SH-SY5Y (cell line): ENCODE measurements around the gene CXXC5.

ENCODE experiments used
- GATA2 ChIP-seq: IDR thresholded peaks from 2 replicates; pipeline ENCODE4 v1.6.1; 2011; ENCODE audit warnings: mild to moderate bottlenecking, low read depth, low read length
- GATA3 ChIP-seq: IDR thresholded peaks from 2 replicates; pipeline ENCODE4 v1.6.1; 2011; ENCODE audit warnings: low read depth, mild to moderate bottlenecking, low read length, moderate library complexity

- no peak for TF ChIP-seq GATA2
- no peak for TF ChIP-seq GATA3
These were observed 37.7 kb downstream of the CXXC5 start for GRCh38 chr5:139685886-139686285.
